DOHH2 (cell line): ENCODE results near the gene ELANE.

Experiments used
- EZH2phosphoT487 ChIP-seq: fragments of 200-600 bp; sonication (generic); IDR thresholded peaks from 2 replicates; pipeline ENCODE4 v1.6.1; 2017; ENCODE audit warnings: borderline replicate concordance, mild to moderate bottlenecking, antibody characterized with exemption, low read length, moderate library complexity, mixed read lengths
- TF ChIP-seq, protein P1 (sequence below): fragments of 200-600 bp; sonication (generic); IDR thresholded peaks from one replicate; pipeline ENCODE4 v1.5.1; 2014; ENCODE audit warnings: antibody characterized with exemption, mild to moderate bottlenecking, low read depth, low read length; ENCODE audit not compliant: poor library complexity, severe bottlenecking

DNA sequence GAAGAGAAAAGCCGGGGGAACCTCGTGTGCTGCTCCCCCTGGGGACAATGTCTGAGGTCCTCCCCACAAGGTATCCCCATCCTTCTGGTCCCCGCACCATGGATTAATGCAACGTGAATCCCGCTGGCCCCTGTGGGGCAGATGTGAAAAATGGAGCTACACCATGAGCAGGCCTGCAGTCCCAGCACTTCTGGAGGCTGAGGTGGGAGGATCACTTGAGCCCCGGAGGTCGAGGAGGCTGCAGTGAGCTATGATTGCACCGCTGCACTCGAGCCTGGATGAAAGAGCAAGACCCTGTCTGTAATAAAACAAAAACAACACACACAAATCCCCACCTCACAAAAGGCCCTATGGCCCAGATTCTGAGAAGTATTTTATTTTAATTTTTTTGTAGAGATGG is 6.2 kb downstream of the ELANE start:
- TF ChIP-seq EZH2phosphoT487: no peak
- TF ChIP-seq, protein P1, sequence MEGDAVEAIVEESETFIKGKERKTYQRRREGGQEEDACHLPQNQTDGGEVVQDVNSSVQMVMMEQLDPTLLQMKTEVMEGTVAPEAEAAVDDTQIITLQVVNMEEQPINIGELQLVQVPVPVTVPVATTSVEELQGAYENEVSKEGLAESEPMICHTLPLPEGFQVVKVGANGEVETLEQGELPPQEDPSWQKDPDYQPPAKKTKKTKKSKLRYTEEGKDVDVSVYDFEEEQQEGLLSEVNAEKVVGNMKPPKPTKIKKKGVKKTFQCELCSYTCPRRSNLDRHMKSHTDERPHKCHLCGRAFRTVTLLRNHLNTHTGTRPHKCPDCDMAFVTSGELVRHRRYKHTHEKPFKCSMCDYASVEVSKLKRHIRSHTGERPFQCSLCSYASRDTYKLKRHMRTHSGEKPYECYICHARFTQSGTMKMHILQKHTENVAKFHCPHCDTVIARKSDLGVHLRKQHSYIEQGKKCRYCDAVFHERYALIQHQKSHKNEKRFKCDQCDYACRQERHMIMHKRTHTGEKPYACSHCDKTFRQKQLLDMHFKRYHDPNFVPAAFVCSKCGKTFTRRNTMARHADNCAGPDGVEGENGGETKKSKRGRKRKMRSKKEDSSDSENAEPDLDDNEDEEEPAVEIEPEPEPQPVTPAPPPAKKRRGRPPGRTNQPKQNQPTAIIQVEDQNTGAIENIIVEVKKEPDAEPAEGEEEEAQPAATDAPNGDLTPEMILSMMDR: no peak
